ENCODE data around the gene OR1E2. TPM values are rescaled to one million over a fixed set of nuclear protein-coding genes. Genes with fewer than 3 reads are reported as not detected.
"Not testable (repeated sequence)": the region's sequence is repeated elsewhere in the genome, so short reads cannot be mapped to it uniquely, and the experiment has no call there.

Gene OR1E2
- total and polyA plus RNA-seq, 8 donors = not detected

GRCh38 chr17:3475251-3475685, 41.6 kb upstream of the OR1E2 start:
- peaks cover 0 to 12% (median 4%) of the 10 kb centered on the region in 3 donors for H3K4me1 ChIP-seq
- TF ChIP-seq CTCF (IDR thresholded peaks at IDR 0.05) = no peak
- H3K9me3 ChIP-seq = no peaks in the 10 kb centered on the region
- ATAC-seq (peak in 2 of 4 donors; percentile 8 to 33), FAIRE-seq (no peak), DNase-seq (no peak)
- H3K36me3 ChIP-seq = no peaks in the 10 kb centered on the region
- H3K27ac ChIP-seq = no peak overlapping the region
- intact Hi-C loops (cut with DNase I) = no loop called here
- no peak overlapping the region for H3K4me3 ChIP-seq
- whole genome bisulfite sequencing, 2 donors = 80 to 84% methylated on average over 4 of the region's 4 CpGs
- no peaks in the 10 kb centered on the region for H3K27me3 ChIP-seq

- intact Hi-C loops (cut with DNase I) = no loop called here
- Histone ChIP-seq H3K27me3 (no peaks in the 10 kb centered on the region), H3K4me3 (no peak overlapping the region), H3K27ac (no peak overlapping the region), H3K9me3 (no peaks in the 10 kb centered on the region), H3K36me3 (no peaks in the 10 kb centered on the region), H3K4me1 (peaks cover 0 to 12% (median 4%) of the 10 kb centered on the region in 3 donors)
- no peak for DNase-seq
- 5 to 7% methylated on average over 3 of the region's 3 CpGs for WGBS, 2 donors
- peak; percentile 65 to 84 (median 82) for ATAC-seq
- FAIRE-seq = peak; percentile 71
- TF ChIP-seq CTCF (IDR thresholded peaks at IDR 0.05) = no peak
These were observed 40.6 kb upstream of the OR1E2 start for GRCh38 chr17:3474212-3474611.

GRCh38 chr17:3472137-3472536, 38.5 kb upstream of the OR1E2 start:
- Histone ChIP-seq H3K9me3 (no peaks in the 10 kb centered on the region), H3K27ac (no peak overlapping the region), H3K36me3 (no peaks in the 10 kb centered on the region), H3K4me3 (no peak overlapping the region), H3K27me3 (no peaks in the 10 kb centered on the region), H3K4me1 (peaks cover 0 to 12% (median 0%) of the 10 kb centered on the region in 3 donors)
- TF ChIP-seq CTCF (IDR thresholded peaks at IDR 0.05) = no peak
- WGBS, 2 donors = 92 to 93% methylated on average over 21 of the region's 21 CpGs
- intact Hi-C loops (cut with DNase I) = no loop called here
- no peak for ATAC-seq
- DNase-seq = peak in 1 of 6 donors; percentile 40
- FAIRE-seq = no peak

- DNase-seq (no peak), ATAC-seq (no peak), FAIRE-seq (no peak)
- H3K36me3 ChIP-seq = no peaks in the 10 kb centered on the region
- WGBS, 2 donors = 94% methylated on average over 38 of the region's 38 CpGs
- no peaks in the 10 kb centered on the region for H3K9me3 ChIP-seq
- TF ChIP-seq CTCF (IDR thresholded peaks at IDR 0.05) = no peak
- H3K27ac ChIP-seq = no peak within 1 kb of the TSS
- H3K4me1 ChIP-seq = peaks cover 0 to 12% (median 0%) of the 10 kb centered on the region in 3 donors
- H3K27me3 ChIP-seq = no peaks in the 10 kb centered on the region
- intact Hi-C loops (cut with DNase I) = no loop called here
- H3K4me3 ChIP-seq = no peak within 1 kb of the TSS
These were observed 38.0 kb upstream of the OR1E2 start, which contains the start of gene SPATA22 for GRCh38 chr17:3471599-3471998. TSS of gene SPATA22 (minus strand) at chr17:3471819. CDS start at chr17:3469325, 2,494 bp downstream.

GRCh38 chr17:3469529-3469928, 35.9 kb upstream of the OR1E2 start:
- Histone ChIP-seq H3K4me1 (peaks cover 0 to 6% (median 0%) of the 10 kb centered on the region in 3 donors), H3K4me3 (no peak overlapping the region), H3K27me3 (no peaks in the 10 kb centered on the region), H3K36me3 (no peaks in the 10 kb centered on the region), H3K27ac (no peak overlapping the region), H3K9me3 (no peaks in the 10 kb centered on the region)
- no peak for DNase-seq
- no peak for TF ChIP-seq CTCF (IDR thresholded peaks at IDR 0.05)
- intact Hi-C loops (cut with DNase I) = no loop called here
- 60 to 64% methylated on average over 5 of the region's 5 CpGs for WGBS, 2 donors
- ATAC-seq = no peak
- FAIRE-seq = no peak

- H3K4me1 ChIP-seq; H3K27ac ChIP-seq; DNase-seq; H3K27me3 ChIP-seq; FAIRE-seq; H3K4me3 ChIP-seq; H3K9me3 ChIP-seq; H3K36me3 ChIP-seq; ATAC-seq; intact Hi-C loops (cut with DNase I): not testable (repeated sequence)
- 54 to 67% methylated on average over 1 of the region's 1 CpG for WGBS, 2 donors
These were observed 32.7 kb upstream of the OR1E2 start for GRCh38 chr17:3466355-3466754.
